Psoas muscle (tissue), 8 donors: Measurements from ENCODE around the gene SBNO2. TPM values are rescaled to one million over a fixed set of nuclear protein-coding genes. Genes with fewer than 3 reads are reported as not detected.

ENCODE experiments used
- ATAC-seq, 4 donors: fragments of 200-7000 bp; cut with Tn5 transposase; one replicate each; pipeline ENCODE4 v1.9.1; 2020; ENCODE audit warnings: moderate library complexity in 3 of 4, mild to moderate bottlenecking in 2 of 4
- DNase-seq, 2 donors: peaks; one replicate each; pipeline ENCODE4 v3.0.0-alpha.2; 2020
- H3K27ac ChIP-seq: fragments of 200-600 bp; one replicate; pipeline ENCODE4 v1.8.0; 2022
- H3K27me3 ChIP-seq, 3 donors: fragments of 200-600 bp in 1 of 3; one replicate each; pipeline versions ENCODE4 v1.6.1 to v1.8.0; 2013 to 2022; ENCODE audit warnings: low read length in 2 of 3, mild to moderate bottlenecking in 2 of 3, moderate library complexity in 1 of 3; ENCODE audit not compliant: insufficient read depth in 3 of 3
- H3K36me3 ChIP-seq, 2 donors: fragments of 200-600 bp in 1 of 2; one replicate each; pipeline versions ENCODE4 v1.6.1 to v1.8.0; 2013 to 2022; ENCODE audit warnings: low read depth in 1 of 2, mild to moderate bottlenecking in 1 of 2, moderate library complexity in 1 of 2; ENCODE audit not compliant: insufficient read depth in 1 of 2
- H3K4me1 ChIP-seq: fragments of 200-600 bp; one replicate; pipeline ENCODE4 v1.8.0; 2022
- H3K4me3 ChIP-seq: fragments of 200-600 bp; one replicate; pipeline ENCODE4 v1.8.0; 2022; ENCODE audit warnings: mild to moderate bottlenecking
- H3K9me3 ChIP-seq: fragments of 200-600 bp; one replicate; pipeline ENCODE4 v1.8.0; 2022
- WGBS, 3 donors: extraction: QIAGEN DNeasy Blood & Tissue Kit; methylation state at CpG; one replicate each; pipeline versions ENCODE4 v1.1.6 to v1.1.7; 2013; 5-methylcytosine and 5-hydroxymethylcytosine counted together
- intact Hi-C, 2 donors: fragments of 100-400 bp; cut with DNase I; formaldehyde crosslinking; loops; one replicate each; pipeline versions ENCODE4 v1.11.0 to v1.14.2; 2022
- long read RNA-seq, 2 donors: library from polyadenylated mRNA; unstranded; transcript quantifications; one replicate each; pipeline ENCODE4 v2.0.0, GENCODE V29; 2021
- polyA plus RNA-seq, 3 donors: library from polyadenylated mRNA; stranded (reverse); fragments of 200-250 nt; gene quantifications; one replicate each; pipeline ENCODE4 v1.2.3, GENCODE V29; 2013
- total RNA-seq, 4 donors: library from RNA; stranded (reverse); fragmentation: NEBNext Ultra II Directional in 2 of 4; extraction: Animal tissue kit (Norgen Biotek cat#: 25700) in 2 of 4; gene quantifications; one replicate each; pipeline versions ENCODE4 v1.2.1 to v1.2.4, GENCODE V29; 2021 to 2023
- TF ChIP-seq, protein P1 (sequence below): fragments of 200-600 bp; IDR thresholded peaks from one replicate; pipeline ENCODE4 v1.8.0; 2022; ENCODE audit warnings: antibody characterized with exemption
- donor health status: healthy with polysubstance abuse.
- donor health status: DM: no; HTN: no; CAD: no; lungs with moderate emphysema.
- donor health status: Bipolar disorder and iron deficiency.
- donor health status: healthy.
- donor health status: DM: yes; HTN: yes; CAD: no.
- donor health status: DM: no; HTN: no; CAD: no.
- donor health status: DM: no; HTN: no; CAD: no.
- donor health status: DM: yes; HTN: yes; CAD: no.

Gene SBNO2, protein sequence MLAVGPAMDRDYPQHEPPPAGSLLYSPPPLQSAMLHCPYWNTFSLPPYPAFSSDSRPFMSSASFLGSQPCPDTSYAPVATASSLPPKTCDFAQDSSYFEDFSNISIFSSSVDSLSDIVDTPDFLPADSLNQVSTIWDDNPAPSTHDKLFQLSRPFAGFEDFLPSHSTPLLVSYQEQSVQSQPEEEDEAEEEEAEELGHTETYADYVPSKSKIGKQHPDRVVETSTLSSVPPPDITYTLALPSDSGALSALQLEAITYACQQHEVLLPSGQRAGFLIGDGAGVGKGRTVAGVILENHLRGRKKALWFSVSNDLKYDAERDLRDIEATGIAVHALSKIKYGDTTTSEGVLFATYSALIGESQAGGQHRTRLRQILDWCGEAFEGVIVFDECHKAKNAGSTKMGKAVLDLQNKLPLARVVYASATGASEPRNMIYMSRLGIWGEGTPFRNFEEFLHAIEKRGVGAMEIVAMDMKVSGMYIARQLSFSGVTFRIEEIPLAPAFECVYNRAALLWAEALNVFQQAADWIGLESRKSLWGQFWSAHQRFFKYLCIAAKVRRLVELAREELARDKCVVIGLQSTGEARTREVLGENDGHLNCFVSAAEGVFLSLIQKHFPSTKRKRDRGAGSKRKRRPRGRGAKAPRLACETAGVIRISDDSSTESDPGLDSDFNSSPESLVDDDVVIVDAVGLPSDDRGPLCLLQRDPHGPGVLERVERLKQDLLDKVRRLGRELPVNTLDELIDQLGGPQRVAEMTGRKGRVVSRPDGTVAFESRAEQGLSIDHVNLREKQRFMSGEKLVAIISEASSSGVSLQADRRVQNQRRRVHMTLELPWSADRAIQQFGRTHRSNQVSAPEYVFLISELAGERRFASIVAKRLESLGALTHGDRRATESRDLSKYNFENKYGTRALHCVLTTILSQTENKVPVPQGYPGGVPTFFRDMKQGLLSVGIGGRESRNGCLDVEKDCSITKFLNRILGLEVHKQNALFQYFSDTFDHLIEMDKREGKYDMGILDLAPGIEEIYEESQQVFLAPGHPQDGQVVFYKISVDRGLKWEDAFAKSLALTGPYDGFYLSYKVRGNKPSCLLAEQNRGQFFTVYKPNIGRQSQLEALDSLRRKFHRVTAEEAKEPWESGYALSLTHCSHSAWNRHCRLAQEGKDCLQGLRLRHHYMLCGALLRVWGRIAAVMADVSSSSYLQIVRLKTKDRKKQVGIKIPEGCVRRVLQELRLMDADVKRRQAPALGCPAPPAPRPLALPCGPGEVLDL (N-terminal part only)
- 100 to 1,000 TPM in 1 of 4 donors, 10 to 100 TPM in 3; 20.9 to 138 (median 76.9) TPM for total RNA-seq
- polyA plus RNA-seq: 10 to 100 TPM; 18.5 to 47.2 (median 20.2) TPM
- long read RNA-seq, donor 1, full-length matches to known transcripts: 59 of 138 reads
- long read RNA-seq, donor 1, partial matches to known transcripts: 47 of 138 reads
- long read RNA-seq, donor 1, other reads (novel, unspliced or antisense): 32 of 138 reads
- long read RNA-seq, donor 2, full-length matches to known transcripts: 12 of 77 reads
- long read RNA-seq, donor 2, partial matches to known transcripts: 43 of 77 reads
- long read RNA-seq, donor 2, other reads (novel, unspliced or antisense): 22 of 77 reads

- Histone ChIP-seq H3K4me3 (peak within 1 kb of the TSS; percentile 87), H3K9me3 (no peaks in the 10 kb centered on the region), H3K4me1 (peaks cover 27% of the 10 kb centered on the region), H3K36me3 (no peaks in the 10 kb centered on the region), H3K27ac (peak within 1 kb of the TSS; percentile 92), H3K27me3 (peaks cover 0 to 7% (median 2%) of the 10 kb centered on the region in 3 donors)
- intact Hi-C loops: loop anchor here in 1 of 2 donors (5.0 kb wide), 1 partner anchor 42 kb away; no protein-coding TSS in a partner anchor
- TF ChIP-seq, protein P1, sequence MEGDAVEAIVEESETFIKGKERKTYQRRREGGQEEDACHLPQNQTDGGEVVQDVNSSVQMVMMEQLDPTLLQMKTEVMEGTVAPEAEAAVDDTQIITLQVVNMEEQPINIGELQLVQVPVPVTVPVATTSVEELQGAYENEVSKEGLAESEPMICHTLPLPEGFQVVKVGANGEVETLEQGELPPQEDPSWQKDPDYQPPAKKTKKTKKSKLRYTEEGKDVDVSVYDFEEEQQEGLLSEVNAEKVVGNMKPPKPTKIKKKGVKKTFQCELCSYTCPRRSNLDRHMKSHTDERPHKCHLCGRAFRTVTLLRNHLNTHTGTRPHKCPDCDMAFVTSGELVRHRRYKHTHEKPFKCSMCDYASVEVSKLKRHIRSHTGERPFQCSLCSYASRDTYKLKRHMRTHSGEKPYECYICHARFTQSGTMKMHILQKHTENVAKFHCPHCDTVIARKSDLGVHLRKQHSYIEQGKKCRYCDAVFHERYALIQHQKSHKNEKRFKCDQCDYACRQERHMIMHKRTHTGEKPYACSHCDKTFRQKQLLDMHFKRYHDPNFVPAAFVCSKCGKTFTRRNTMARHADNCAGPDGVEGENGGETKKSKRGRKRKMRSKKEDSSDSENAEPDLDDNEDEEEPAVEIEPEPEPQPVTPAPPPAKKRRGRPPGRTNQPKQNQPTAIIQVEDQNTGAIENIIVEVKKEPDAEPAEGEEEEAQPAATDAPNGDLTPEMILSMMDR: no peak
- WGBS, 3 donors: 13 to 23% (median 22%) methylated on average over 49 to 84 of the region's 84 CpGs
- DNase-seq (peak; percentile 91 to 95), ATAC-seq (peak; percentile 78 to 85 (median 81))
These were observed at the start of gene SBNO2 for GRCh38 chr19:1173845-1174809. TSS of gene SBNO2 (minus strand) at chr19:1174268. CDS start at chr19:1154276, 19,992 bp downstream.

DNA sequence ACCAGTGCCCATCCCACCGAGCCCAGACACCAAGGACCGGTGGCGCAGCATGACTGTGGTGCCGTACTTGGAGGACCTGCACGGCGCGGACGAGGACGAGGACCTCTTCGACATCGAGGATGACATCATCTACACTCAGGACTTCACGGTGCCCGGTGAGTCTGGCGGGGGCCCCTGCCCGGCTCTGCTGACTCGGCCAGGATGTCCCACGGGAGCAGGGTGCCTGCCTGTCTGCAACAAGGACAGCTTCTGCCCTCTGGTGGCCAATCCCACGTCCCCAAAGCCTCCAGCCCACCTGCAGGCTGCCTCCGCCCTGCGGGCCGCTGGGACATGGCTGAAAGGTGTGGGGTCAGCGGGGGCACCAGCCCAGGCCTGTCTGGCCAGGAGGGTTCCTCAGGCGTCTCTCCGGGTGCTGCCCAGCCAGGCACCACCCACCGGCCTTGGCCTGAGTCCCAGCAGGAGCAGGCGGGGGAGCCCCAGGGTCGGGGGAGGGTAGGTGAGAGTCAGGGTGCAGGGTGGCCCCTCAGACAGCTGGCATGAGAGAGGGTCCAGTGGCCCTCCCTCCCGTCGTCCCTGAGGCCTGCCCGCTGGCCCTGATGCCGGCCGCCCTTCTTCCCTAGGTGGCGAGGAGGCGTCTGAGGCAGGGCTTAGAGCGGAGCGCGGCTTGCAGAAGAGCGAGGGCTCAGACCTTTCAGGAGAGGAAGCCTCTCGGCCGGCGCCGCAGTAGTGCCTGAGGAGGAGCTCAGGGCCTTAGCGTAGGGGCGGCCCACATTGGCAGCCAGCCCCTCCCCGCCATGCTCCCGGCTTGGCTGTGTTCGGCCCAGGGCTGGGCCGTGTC is 49.2 kb upstream of the SBNO2 start:
- Histone ChIP-seq H3K27ac (no peak overlapping the region), H3K36me3 (peaks cover 0 to 75% of the 10 kb centered on the region in 2 donors), H3K9me3 (no peaks in the 10 kb centered on the region), H3K27me3 (no peaks in the 10 kb centered on the region), H3K4me1 (peaks cover 47% of the 10 kb centered on the region), H3K4me3 (no peak overlapping the region)
- intact Hi-C loops: no loop called here
- ATAC-seq (peak; percentile 15 to 52 (median 36)), DNase-seq (peak in 1 of 2 donors; percentile 82)
- WGBS, 3 donors: 73 to 80% (median 75%) methylated on average over 33 to 48 of the region's 48 CpGs
- TF ChIP-seq, protein P1: peak; percentile 37

- Histone ChIP-seq H3K36me3 (peaks cover 0 to 66% of the 10 kb centered on the region in 2 donors), H3K4me1 (peaks cover 55% of the 10 kb centered on the region), H3K27me3 (no peaks in the 10 kb centered on the region), H3K4me3 (no peak overlapping the region), H3K27ac (peak overlapping the region; percentile 99), H3K9me3 (no peaks in the 10 kb centered on the region)
- ATAC-seq: no peak
- intact Hi-C loops: no loop called here
- 73 to 88% (median 79%) methylated on average over 12 to 14 of the region's 14 CpGs for WGBS, 3 donors
- no peak for DNase-seq
- TF ChIP-seq, protein P1: no peak
These were observed 48.3 kb upstream of the SBNO2 start for GRCh38 chr19:1222394-1222793.
